ENCODE data around the gene SPTB.

Gene SPTB

DNA sequence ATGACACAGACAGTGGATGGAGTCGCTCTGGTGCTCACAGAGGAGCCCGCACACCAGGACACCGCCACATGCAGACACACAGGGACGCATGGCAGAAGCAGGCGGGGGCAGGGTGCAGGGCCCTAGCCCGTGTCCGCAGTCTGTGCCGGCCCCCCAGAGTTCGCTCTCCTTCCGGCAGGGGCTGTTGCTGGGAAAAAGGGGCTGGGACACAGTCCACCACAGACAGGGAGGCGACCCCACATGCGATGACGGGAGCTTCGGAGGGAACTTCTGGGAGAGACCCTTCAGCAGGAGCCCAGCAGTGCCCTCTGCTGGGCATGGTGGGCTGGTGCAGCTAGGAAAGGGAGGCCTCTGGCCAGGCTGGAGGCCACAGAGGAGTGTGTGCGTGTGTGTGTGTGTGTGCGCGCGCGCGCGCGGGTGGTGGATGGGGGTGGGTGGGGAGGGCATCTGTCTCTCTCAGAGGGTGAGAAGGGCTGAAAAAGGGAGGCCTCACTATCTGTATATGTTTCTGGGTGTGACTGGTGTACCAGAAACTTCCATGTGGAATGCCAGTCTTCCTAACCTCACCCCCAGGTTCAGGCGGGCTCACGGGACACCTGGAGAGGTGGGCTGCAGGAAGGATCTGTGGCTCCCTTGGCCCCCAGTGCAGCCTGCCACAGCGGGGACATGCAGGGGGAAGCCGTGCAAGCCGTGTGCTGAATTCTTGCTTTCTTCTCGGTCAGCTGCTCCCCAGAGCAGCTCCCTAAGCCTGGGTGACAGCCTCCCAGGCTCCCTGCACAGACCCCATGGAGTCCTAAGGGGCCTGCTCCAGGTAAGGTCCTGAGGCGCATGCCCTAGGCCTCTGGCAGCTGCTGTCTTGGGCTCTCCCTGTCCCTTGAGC, 114.8 kb downstream of the SPTB start:
- DNase-seq, result peak in 12 of 14 donors; percentile 29 to 80 (median 63)

- DNase-seq, result peak in 6 of 14 donors; percentile 26 to 56 (median 44)
These were observed 115.7 kb downstream of the SPTB start for GRCh38 chr14:64763801-64764621.

DNA sequence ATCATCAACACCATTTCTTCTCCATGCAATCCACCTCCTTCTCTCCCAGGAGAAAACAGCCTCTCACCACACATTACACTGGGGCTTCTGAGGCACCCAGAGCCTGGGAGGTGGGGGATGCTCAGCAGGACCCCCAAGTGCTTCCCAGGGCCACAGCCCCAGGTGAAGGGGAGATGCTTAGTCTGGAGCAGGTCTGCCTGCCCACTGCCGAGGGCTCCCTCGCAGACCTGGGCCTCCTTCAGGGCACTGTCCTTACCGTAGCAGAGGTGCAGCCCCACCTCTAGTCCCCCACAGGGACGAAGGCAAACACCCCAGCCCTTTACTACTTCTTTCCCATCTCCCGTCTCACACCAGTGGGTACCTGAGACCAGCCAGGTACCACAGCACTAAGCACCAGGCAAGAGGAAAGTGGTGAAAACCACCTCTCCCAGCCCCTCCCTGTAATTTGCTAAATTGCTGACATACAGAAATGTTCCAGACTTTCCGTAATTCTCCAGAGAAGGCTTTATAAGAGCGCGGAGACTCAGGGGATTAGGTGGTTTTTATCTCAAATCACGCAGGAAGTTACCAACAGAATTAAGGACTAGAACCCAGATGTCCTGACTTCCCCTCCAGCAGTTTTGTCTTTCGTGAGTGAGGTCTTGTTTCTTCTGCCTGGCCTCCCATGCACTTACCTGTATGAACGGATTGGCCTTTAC, 116.5 kb downstream of the SPTB start:
- DNase-seq, result no peak

- peak in 6 of 14 donors; percentile 15 to 72 (median 30) for DNase-seq
These were observed 117.4 kb downstream of the SPTB start for GRCh38 chr14:64762044-64763034.

GRCh38 chr14:64761441-64762043, 118.2 kb downstream of the SPTB start:
- DNase-seq, result no peak

GRCh38 chr14:64760916-64761315, 118.8 kb downstream of the SPTB start:
- DNase-seq, result no peak

GRCh38 chr14:64760146-64760755, 119.5 kb downstream of the SPTB start:
- DNase-seq, result peak in 1 of 14 donors; percentile 55

DNA sequence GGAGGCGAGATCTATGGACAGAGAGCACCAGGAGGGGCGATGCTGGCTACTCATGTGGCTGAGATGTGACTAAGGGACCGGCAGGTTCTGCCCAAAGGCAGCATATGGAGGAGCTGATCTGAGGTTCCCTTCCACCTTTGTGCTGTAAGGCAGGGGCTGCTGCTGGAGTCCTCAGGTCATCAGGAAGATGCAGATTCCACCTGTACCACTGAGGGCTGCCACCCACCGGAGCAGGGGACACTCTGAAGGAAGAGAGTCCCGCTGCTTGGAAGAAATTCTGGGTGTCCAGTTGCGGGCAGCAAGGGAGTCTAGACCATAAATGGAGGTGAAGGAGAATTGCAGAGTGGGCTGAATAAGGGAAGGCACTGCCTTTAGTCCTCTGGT, 120.2 kb downstream of the SPTB start:
- no peak for DNase-seq

DNA sequence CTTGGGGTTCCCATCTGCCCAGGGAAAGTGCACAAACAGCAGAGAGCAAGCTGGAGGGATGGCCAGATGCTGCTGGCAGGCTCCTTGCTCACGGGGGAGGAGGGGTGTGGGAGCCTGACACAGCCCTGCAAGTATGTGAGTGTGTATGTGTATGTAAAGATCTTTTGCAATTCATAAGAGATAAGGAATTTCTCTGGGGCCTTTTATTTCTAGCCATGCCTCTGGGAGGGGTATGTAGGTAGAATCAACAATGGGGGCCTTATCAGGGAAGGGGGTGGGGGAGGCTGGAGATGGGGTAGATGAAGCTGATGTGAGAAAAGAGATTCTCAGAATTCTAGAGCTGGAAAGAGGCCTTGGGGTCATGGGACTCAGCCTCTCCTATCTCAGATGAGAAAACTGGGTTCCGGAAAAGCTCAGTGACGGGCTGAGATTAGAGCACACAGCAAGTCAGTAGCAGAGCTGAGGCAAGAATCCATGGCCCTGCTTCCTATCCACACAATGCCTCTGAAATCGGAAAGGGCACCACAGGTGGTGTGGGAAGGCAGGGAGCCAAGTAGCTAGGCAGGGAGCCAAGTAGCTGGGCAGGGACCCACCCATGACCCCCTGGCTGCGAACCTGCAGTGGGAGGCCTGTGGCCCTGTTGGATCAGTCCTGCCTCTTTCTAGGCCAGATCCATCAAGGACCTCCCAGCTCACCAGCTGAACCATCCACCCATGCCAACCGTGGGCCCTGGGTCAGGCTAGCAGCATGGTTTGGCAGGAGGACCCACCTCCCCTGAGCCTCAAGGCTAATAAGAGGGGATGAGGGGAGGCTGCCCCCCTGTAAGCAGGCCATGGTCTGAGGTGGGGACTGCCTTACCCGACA, 120.8 kb downstream of the SPTB start:
- no peak for DNase-seq

GRCh38 chr14:64758025-64758521, 121.6 kb downstream of the SPTB start:
- DNase-seq, result no peak

- DNase-seq, result no peak
These were observed 122.1 kb downstream of the SPTB start for GRCh38 chr14:64757601-64758000.

DNA sequence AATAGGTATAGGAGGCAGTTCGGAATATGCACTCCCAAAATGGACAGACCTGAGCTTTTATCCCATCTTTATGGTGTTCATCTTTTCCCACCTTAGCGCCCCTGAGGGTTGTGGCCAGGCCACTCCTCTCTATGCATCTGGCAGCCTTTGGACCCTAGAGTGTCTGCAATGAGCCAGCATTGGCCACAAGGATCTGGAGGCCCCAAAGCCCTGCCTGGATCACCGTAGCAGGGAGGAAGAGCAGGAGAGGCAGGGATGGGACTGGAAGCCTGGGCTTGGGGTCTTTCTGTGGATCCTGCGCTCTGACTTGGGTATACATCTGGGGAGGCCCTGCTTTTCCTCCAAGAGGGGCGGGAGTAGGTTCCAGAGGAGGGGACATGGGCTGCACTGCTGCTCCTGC, 123.0 kb downstream of the SPTB start:
- DNase-seq, result no peak

GRCh38 chr14:64755781-64756221, 123.9 kb downstream of the SPTB start:
- DNase-seq, result no peak

- no peak for DNase-seq
These were observed 125.0 kb downstream of the SPTB start for GRCh38 chr14:64754685-64755084.

- DNase-seq, result no peak
These were observed 125.7 kb downstream of the SPTB start for GRCh38 chr14:64753999-64754398.

- DNase-seq, result no peak
These were observed 126.3 kb downstream of the SPTB start for GRCh38 chr14:64753374-64753773.

- no peak for DNase-seq
These were observed 126.8 kb downstream of the SPTB start for GRCh38 chr14:64752909-64753308.

GRCh38 chr14:64748995-64749714, 130.6 kb downstream of the SPTB start:
- DNase-seq, result no peak

- DNase-seq, result no peak
These were observed 131.2 kb downstream of the SPTB start for GRCh38 chr14:64748521-64748920.
